GM21515 (cell line): ENCODE results near the gene NDUFV1.
"Not testable (repeated sequence)": the region's sequence is repeated elsewhere in the genome, so short reads cannot be mapped to it uniquely, and the experiment has no call there.

Source experiments
- ATAC-seq: cut with Tn5 transposase; IDR thresholded peaks from one replicate; pipeline ENCODE4 v1.9.1; 2021; ENCODE audit not compliant: unreplicated experiment

Gene NDUFV1

DNA sequence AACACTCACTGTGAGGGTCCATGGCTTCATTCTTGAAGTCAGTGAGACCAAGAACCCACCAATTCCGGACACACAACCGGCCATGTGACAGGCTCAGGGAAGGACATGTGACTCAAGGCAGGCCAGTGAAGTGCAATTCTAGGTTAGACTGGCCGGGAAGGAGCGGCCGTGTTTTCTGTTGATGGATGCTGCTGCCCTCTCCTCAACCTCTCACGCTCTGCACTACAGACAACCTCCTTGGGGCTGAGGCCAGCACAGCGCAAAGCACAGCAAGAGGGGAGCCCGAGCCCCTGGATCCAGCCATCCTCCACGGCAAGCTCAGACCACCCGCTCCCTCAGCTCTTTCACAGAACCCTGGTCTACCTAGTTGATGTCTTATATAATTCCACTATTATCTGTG lies 20.2 kb downstream of the NDUFV1 start:
- no peak for ATAC-seq

GRCh38 chr11:67627441-67627811 lies 20.7 kb downstream of the NDUFV1 start:
- no peak for ATAC-seq

DNA sequence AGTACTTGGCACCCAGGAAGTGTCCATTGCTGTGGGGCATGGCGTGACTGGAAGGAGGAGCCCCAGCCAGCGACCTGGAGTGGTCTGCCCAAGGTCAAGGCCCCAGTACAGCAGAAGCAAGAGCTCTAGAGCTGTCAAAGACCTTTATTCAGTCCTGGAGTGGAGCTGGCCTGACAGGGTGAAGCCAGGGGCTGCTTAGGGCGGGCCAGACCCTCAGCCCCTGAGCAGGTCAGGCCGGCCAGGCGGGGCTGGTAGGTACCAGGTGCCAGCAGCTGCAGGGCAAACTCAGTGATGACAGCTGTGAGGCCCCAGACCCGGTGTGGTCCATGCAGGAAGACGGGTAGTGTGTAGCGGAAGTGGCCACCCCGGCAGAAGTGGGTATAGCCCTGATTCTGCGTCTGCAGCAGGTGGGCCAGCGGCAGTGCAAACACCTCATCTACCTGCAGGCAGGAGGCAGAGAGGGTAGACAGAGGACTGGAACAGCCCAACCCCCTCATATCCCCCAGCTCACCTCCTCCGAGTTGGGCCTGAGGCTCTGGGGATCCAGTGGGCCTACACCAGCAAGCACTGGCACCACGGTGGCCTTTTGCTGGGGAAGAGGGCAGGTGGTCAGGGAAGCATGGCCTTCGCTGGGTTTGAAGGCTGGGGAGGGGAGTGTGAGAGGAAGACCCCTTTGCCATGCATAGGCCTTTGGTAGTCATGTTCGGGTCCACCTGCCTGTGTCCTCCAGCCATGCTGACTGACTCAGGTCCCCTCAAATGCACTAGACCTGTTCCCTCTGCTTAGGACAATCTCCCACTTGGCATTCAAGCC lies 21.3 kb downstream of the NDUFV1 start:
- ATAC-seq = no peak

DNA sequence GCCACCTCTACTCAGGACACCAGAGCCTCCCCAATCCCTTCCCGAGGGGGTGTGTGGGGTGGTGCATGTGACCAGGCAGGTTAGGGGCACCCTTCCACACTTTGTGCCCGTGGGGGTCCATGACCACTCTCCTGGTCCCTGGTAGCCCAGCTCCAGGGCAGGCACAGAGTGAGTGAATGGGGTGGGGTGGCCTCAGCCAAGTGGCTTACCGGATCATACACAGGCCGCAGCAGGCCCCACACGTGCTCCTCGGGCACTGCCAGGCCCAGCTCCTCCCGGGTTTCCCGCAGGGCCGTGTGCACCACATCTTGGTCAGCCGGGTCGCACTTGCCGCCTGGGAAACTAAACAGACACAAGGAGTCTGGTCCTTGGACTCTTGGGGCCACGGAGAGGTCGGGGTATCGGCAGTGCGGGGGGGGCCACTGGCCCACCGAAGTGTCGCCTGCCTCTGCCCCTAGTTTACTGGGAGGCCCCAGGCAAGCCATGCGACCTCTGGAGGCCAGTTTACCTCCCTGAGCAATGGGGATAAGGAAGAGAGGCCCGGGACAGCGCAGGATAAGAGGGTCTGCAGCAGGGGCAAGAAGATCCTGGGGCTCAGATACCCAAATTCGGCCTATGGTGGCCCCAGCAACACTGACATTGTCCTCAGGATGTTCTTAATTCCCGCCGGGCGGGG lies 22.1 kb downstream of the NDUFV1 start:
- ATAC-seq = no peak

GRCh38 chr11:67629386-67630227 lies 22.9 kb downstream of the NDUFV1 start, which contains the start of gene NUDT8:
Gene NUDT8, minus strand, starts transcription at chr11:67629937. Its CDS starts 26 bp downstream, at chr11:67629911.
- peak; percentile 36 for ATAC-seq

DNA sequence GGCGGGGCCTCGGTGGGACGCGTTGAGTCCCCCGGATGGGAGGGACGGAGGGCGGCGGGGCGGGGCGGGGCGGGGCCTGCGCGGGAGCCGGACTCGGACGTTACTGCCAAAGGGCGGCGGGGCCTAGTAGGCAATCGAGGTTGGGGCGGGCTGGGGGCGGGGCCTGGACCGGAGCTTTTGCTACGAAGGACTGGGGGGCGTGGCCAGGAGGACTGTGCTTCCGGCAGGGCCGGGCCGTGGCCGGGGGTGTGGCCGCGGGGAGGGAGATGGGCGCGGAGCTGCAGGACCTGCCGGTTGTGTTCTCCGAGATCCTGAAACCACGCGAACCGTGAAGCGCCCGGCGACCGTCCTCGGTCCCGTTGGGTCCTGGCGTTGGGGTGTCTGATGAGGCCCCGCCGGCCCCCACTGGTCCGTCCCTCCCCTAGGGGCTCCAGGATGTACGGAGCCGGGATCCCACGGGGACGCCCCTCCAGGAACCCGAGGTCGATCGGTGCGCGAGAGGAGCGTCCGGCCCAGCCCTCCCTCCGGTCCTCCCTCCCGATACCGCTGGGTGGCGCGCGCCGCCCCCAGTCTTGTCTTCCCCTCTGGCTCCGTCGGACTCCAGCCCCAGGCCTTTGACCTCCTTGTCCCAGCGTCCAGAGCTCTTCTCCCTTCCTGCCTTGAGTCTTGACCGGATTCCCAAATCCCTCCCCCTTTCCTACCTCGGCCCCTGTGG lies 23.6 kb downstream of the NDUFV1 start:
- ATAC-seq = peak; percentile 60

GRCh38 chr11:67630943-67631331 lies 24.2 kb downstream of the NDUFV1 start:
- ATAC-seq = no peak

- ATAC-seq = no peak
Measured at GRCh38 chr11:67631411-67631810, 24.7 kb downstream of the NDUFV1 start.

GRCh38 chr11:67631853-67632174 lies 25.1 kb downstream of the NDUFV1 start:
- no peak for ATAC-seq

GRCh38 chr11:67632175-67632981 lies 25.6 kb downstream of the NDUFV1 start:
- no peak for ATAC-seq

DNA sequence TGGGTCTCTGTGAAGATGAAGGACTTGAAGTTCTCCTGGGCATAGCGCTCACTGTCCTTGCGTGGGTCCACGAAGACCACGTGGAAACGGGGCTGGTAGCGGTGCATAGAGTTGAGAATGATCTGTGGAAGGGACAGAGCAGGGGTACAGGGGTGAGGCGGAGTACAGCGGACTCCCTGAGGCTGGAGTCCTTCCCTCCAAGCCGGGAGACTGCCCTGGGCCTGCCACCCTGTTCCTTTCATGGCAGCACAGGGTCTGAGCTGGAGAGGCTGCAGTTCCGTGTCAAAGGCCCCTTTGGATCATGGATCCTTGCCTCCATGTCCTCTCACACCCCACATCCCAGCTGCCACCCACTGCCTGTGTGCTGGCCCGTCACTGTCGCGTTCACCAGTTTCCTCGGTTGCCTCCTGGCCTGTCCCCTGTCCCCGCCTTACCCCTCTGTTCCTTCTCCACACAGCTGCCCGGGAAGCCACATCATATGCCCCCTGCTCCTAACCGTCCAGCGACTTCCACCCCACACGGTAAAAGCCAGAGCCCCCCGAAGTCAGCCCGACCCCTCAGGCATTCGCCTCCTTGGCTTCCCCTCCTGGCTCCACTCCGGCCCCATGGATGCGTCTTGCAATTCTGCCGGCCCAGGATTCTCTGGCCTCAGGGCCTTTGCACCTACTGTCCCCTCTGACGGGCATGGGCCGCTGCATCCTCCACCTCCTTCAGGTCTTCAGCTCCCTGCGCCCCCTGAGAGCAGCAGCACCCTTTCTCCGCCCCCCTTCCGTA lies 26.4 kb downstream of the NDUFV1 start:
- ATAC-seq = no peak

- ATAC-seq = no peak
Measured at GRCh38 chr11:67633758-67634365, 27.1 kb downstream of the NDUFV1 start.

DNA sequence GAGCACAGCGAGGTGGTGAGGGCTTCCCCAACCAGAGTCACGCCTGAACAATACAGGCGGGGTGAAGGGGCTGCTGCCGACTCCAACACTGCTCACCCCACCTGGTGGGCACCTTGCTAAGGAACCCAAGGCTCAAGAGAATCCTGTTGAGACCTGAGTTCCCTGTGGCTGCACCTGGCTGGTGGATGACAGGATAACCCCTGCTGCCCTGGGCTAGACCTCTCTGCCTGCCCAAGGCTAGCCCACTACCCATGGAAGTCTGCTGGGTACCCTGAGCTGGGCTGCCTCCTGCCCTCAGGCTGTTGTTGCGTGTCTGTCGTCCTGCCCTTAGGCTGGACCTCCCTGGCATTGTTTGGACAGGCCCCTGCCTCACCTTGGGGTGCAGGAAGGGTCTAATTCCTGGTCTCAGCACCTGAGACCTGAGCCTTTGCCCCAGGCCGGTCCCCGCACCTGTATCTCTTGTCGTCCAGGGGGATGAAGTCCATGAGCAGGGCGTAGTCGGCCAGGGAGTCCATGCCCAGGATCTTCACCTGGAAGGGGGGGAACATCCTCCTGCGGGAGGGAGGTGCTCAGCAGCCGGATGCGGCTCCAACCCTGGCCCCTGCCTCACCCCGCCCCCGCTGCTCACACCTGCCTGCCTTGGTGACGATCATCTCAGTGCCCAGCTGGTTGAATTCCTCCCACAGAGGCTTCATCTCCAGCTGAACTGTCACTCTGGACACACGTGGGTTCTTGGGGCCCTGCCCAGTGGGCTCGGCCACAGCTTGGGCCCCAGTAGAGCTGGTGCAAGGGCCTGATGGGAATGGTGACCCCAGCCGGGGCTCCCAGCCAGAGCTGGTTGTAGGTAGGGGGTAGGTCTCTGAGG lies 27.9 kb downstream of the NDUFV1 start:
- no peak for ATAC-seq

DNA sequence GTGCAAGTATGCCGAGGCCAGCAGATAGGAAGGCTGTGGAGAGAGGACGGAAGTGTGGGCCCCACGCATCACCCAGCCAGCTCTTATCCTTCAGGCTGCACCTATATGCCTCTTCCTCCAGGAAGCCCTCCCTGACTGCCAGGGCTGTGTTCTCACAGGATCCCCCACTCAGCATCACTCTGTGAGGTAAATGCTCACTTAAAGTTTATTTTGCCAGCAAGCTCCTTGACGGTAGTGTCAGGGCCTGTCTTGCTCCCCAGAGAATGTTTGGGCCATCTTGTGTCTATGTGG lies 28.4 kb downstream of the NDUFV1 start:
- ATAC-seq = no peak

GRCh38 chr11:67636962-67637361 lies 30.2 kb downstream of the NDUFV1 start:
- no peak for ATAC-seq

GRCh38 chr11:67637441-67637840 lies 30.7 kb downstream of the NDUFV1 start:
- not testable (repeated sequence) for ATAC-seq

DNA sequence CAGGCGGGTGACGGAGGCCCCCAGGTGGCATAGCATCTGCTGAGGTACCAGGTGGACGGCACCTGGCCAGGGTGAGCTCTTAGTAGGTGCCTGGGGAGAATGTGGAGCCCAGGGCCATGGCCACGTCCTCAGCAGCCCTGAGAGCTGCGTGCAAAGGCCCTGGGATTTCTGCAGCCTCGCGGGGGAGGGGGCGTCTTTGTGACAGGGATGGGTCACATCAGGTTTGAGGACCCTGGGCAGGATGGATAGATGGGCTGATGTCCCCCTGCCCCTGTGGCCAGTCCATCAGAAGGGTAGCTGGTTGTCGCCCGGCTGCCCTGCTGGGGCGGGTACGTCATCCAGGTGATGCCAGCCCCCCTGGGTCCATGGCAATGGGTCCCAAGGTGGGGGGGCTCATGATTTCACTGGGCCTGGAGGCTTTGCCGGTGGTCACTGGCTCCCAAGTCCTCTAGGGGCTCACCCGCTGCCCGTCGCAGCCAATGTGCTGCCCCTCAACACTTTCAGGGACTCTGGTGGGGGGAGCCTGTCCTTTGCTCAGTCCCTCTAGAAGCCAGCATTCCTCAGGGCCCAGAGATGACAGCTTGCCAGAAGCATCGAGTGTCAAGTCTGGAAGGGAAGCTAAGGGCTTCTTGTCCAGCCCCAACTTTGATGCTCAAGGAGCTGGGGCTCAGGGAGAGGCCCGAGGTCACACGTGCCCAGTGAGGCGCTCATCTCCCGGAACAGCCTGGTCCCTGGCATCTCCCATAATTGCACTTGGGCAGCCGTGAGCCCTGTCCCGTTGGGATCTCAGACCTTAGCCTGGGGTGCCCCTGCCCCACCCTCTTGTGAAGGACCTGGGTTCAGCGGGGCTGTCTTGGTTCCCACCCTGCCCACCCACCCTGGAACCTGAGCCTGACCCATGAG lies 32.0 kb downstream of the NDUFV1 start:
- ATAC-seq = no peak
